Endothelial cell of umbilical vein (primary cell): Measurements from ENCODE around the gene MCEMP1. TPM values are rescaled to one million over a fixed set of nuclear protein-coding genes. Genes with fewer than 3 reads are reported as not detected.

Experiments
- BruUV-seq: library from RNA; stranded (reverse); fragments of 400-500 nt; replicated peaks from 2 replicates; lab custom pipeline; 2021; lab: Mats Ljungman, UMichigan
- CTCF ChIA-PET: fragments of 300-600, 350-600 bp; sonication (Branson Sonifier 250); formaldehyde crosslinking; loops from one replicate; lab custom pipeline; 2021; ENCODE audit warnings: antibody characterized with exemption, inconsistent platforms; lab: Charles Lee
- POLR2A ChIA-PET: fragments of 300-600, 350-600 bp; sonication (Branson Sonifier 250); formaldehyde crosslinking; loops from one replicate; lab custom pipeline; 2021; ENCODE audit warnings: antibody characterized with exemption, inconsistent platforms; lab: Charles Lee
- DNase-seq: peaks from one replicate; pipeline ENCODE4 v3.0.0-alpha.2; 2011; ENCODE audit warnings: low read depth, low spot score
- FAIRE-seq: peaks from 2 replicates; lab custom pipeline; 2011; peaks lifted over from hg19 to GRCh38; lab: Jason Lieb, UNC
- H2AFZ ChIP-seq: 2 replicates; pipeline ENCODE4 v1.6.0; 2012; ENCODE audit warnings: low read depth, low read length, control low read depth, inconsistent platforms
- H3K27ac ChIP-seq: 2 replicates; pipeline ENCODE4 v1.5.1; 2011; ENCODE audit warnings: low read depth, mild to moderate bottlenecking, control low read depth, low read length, moderate library complexity; ENCODE audit not compliant: insufficient read depth
- H3K27me3 ChIP-seq, 2 experiments: 2 replicates each; pipeline versions ENCODE4 v1.6.0 to v1.6.1; 2011; ENCODE audit warnings: low read length in 2 of 2, mixed read lengths in 1 of 2; ENCODE audit not compliant: control insufficient read depth in 2 of 2, insufficient read depth in 2 of 2
- H3K36me3 ChIP-seq, 2 experiments: 2 replicates in 1 of 2; 3 replicates in 1 of 2; pipeline ENCODE4 v1.5.1; 2011; ENCODE audit warnings: low read length in 2 of 2, mild to moderate bottlenecking in 1 of 2, moderate library complexity in 1 of 2; ENCODE audit not compliant: control insufficient read depth in 2 of 2, insufficient read depth in 2 of 2; ENCODE audit errors: extremely low read depth in 1 of 2
- H3K4me1 ChIP-seq: 3 replicates; pipeline ENCODE4 v1.5.1; 2011; ENCODE audit warnings: mild to moderate bottlenecking, low read length; ENCODE audit not compliant: control insufficient read depth, insufficient read depth; ENCODE audit errors: extremely low read depth
- H3K4me2 ChIP-seq: 2 replicates; pipeline ENCODE4 v1.6.1; 2011; ENCODE audit warnings: low read length, control low read depth, mixed read lengths; ENCODE audit not compliant: insufficient read depth
- H3K4me3 ChIP-seq, 3 experiments: fragments of 200-600 bp in 1 of 3; sonication (generic), shearing (Covaris generic) in 1 of 3; replicated peaks in 1 of 3; 2 replicates each; pipeline ENCODE4 v1.5.1; 2011 to 2016; ENCODE audit warnings: control low read depth in 3 of 3, low read length in 3 of 3, mild to moderate bottlenecking in 2 of 3, inconsistent platforms in 1 of 3, low read depth in 1 of 3, moderate library complexity in 1 of 3; ENCODE audit not compliant: insufficient read depth in 1 of 3
- H3K79me2 ChIP-seq: 2 replicates; pipeline ENCODE4 v1.6.0; 2012; ENCODE audit warnings: low read length, inconsistent platforms; ENCODE audit not compliant: control insufficient read depth, insufficient read depth
- H3K9ac ChIP-seq: replicated peaks from 2 replicates; pipeline ENCODE3; 2011; ENCODE audit warnings: low read length, control low read depth; ENCODE audit not compliant: insufficient read depth; ENCODE audit errors: extremely low read depth
- H3K9me1 ChIP-seq: replicated peaks from 3 replicates; pipeline ENCODE4 v1.6.0; 2011; ENCODE audit warnings: mild to moderate bottlenecking, low read length; ENCODE audit not compliant: control insufficient read depth, insufficient read depth; ENCODE audit errors: extremely low read depth
- H3K9me3 ChIP-seq: replicated peaks from 2 replicates; pipeline ENCODE4 v1.5.1; 2012; ENCODE audit warnings: low read length, inconsistent platforms; ENCODE audit not compliant: control insufficient read depth, insufficient read depth
- H4K20me1 ChIP-seq: replicated peaks from 2 replicates; pipeline ENCODE3; 2011; ENCODE audit warnings: mild to moderate bottlenecking, low read length; ENCODE audit not compliant: control insufficient read depth, insufficient read depth; ENCODE audit errors: extremely low read depth
- CTCF ChIP-seq, 2 donors: IDR thresholded peaks; 1 replicate in 1 of 2; 2 replicates in 1 of 2; pipeline ENCODE4 v1.5.1; 2011; ENCODE audit warnings: low read length in 2 of 2, mild to moderate bottlenecking in 2 of 2, moderate library complexity in 2 of 2, control low read depth in 1 of 2, inconsistent platforms in 1 of 2, low read depth in 1 of 2; ENCODE audit not compliant: insufficient read depth in 1 of 2; ENCODE audit errors: extremely low read depth in 1 of 2
- EZH2 ChIP-seq: IDR thresholded peaks from 2 replicates; pipeline ENCODE4 v1.6.1; 2012; ENCODE audit warnings: borderline replicate concordance, low read depth, mild to moderate bottlenecking, moderate library complexity, low read length, inconsistent platforms; ENCODE audit not compliant: severe bottlenecking
- FOS ChIP-seq: IDR thresholded peaks from 2 replicates; pipeline ENCODE4 v1.6.1; 2011; ENCODE audit warnings: mild to moderate bottlenecking, low read length, moderate library complexity, borderline replicate concordance; ENCODE audit not compliant: insufficient read depth
- GATA2 ChIP-seq: IDR thresholded peaks from 2 replicates; pipeline ENCODE4 v1.7.0; 2011; ENCODE audit warnings: low read depth, mild to moderate bottlenecking, moderate library complexity, mixed read lengths, low read length; ENCODE audit not compliant: insufficient read length, insufficient read depth
- JUN ChIP-seq: IDR thresholded peaks from 2 replicates; pipeline ENCODE4 v1.6.1; 2011; ENCODE audit warnings: borderline replicate concordance, low read depth; ENCODE audit not compliant: insufficient read length, insufficient read depth
- MAX ChIP-seq: IDR thresholded peaks from 2 replicates; pipeline ENCODE4 v1.6.1; 2011; ENCODE audit not compliant: insufficient read depth, insufficient read length
- MYC ChIP-seq: IDR thresholded peaks from one replicate; pipeline ENCODE4 v1.6.1; 2011; ENCODE audit warnings: mild to moderate bottlenecking, low read depth, low read length
- POLR2A ChIP-seq: IDR thresholded peaks from 2 replicates; pipeline ENCODE4 v1.6.1; 2012; ENCODE audit warnings: low read depth, mild to moderate bottlenecking, control low read depth, low read length
- POLR2AphosphoS5 ChIP-seq: IDR thresholded peaks from 2 replicates; pipeline ENCODE4 v1.6.1; 2012; ENCODE audit warnings: low read depth, mild to moderate bottlenecking, control low read depth, low read length, moderate library complexity; ENCODE audit not compliant: insufficient read depth
- dilution Hi-C: fragments of 300-500 bp; cut with MboI; formaldehyde crosslinking; loops from one replicate; pipeline ENCODE4 v1.15.0; 2019; ENCODE audit warnings: low sequenced_read_pairs; ENCODE audit not compliant: extremely low pct_ligation_motif_present
- intact Hi-C: fragments of 100-400 bp; cut with micrococcal nuclease; formaldehyde crosslinking; loops from one replicate; pipeline ENCODE4 v1.10.0; 2022
- polyA plus RNA-seq, 4 experiments: library from polyadenylated mRNA; depleted of rRNA in 3 of 4; stranded (reverse) in 3 of 4; unstranded in 1 of 4; fragments of >200 nt; gene quantifications; 2 replicates each; pipeline versions ENCODE4 v1.2.1 to v1.2.3, GENCODE V29; 2011 to 2012; ENCODE audit warnings: missing spikeins in 1 of 4
- total RNA-seq: library from RNA; stranded (reverse); gene quantifications from 2 replicates; pipeline ENCODE4 v1.2.3, GENCODE V29; 2021

MCEMP1 gene
- total and polyA plus RNA-seq, 2 donors (not counting 3 experiments of a cell fraction or from before 2014, with no cell fraction given), result not detected

GRCh38 chr19:7704280-7705060 lies 27.6 kb downstream of the MCEMP1 start:
- H3K9me3 ChIP-seq, result no peaks in the 10 kb centered on the region
- POLR2A ChIA-PET, result no interaction called here
- H3K36me3 ChIP-seq, result no peaks in the 10 kb centered on the region
- no peaks in the 10 kb centered on the region for H3K9me1 ChIP-seq
- H3K27me3 ChIP-seq, result no peaks in the 10 kb centered on the region
- no peaks in the 10 kb centered on the region for H4K20me1 ChIP-seq
- no peak overlapping the region for H3K4me2 ChIP-seq
- H3K27ac ChIP-seq, result no peak overlapping the region
- dilution Hi-C loops (no loop called here), intact Hi-C loops (no loop called here)
- TF ChIP-seq MAX (no peak), EZH2 (no peak), FOS (no peak), POLR2AphosphoS5 (no peak), CTCF (IDR thresholded peaks at IDR 0.05; ENCODE audit: extremely low read depth in 1 of 2, insufficient read depth in 1 of 2, low read depth in 1 of 2, low read length in 2 of 2) (no peak), JUN (no peak), MYC (no peak), GATA2 (no peak), POLR2A (no peak)
- no peak overlapping the region for H2AFZ ChIP-seq
- no peak overlapping the region for H3K9ac ChIP-seq
- H3K4me3 ChIP-seq, result no peak overlapping the region
- no TSS peak for BruUV-seq
- no peak for DNase-seq
- H3K4me1 ChIP-seq, result no peaks in the 10 kb centered on the region
- no peak for FAIRE-seq
- CTCF ChIA-PET, result no interaction called here
- H3K79me2 ChIP-seq, result no peaks in the 10 kb centered on the region
